Measurements from ENCODE around the gene RFTN2.

RFTN2 gene

GRCh38 chr2:197547163-197547900 is 128.1 kb downstream of the RFTN2 start:
- no peak for DNase-seq (ENCODE audit: low read depth)

DNA sequence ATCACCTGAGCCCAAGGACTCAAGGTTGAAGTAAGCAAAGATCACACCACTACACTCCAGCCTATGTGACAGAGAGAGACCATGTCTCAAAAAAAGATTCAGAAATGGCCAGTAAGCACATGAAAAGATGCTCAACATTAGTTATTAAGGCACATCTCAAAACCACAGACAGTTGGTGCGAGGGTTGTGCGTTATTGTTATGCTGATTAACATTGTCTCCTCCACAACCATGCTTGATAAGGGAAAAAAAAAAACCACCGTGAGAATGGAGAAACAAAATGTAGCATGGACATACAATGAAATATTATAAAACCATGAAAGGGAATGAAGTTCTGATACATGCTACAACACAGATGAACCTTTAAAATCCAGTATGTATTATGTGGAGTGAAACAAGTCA is 132.2 kb downstream of the RFTN2 start:
- no peak for DNase-seq (ENCODE audit: low read depth)

GRCh38 chr2:197539734-197540133 is 135.7 kb downstream of the RFTN2 start:
- DNase-seq (ENCODE audit: low read depth) = no peak

- DNase-seq (ENCODE audit: low read depth) = no peak
These were observed 137.0 kb downstream of the RFTN2 start for GRCh38 chr2:197538412-197538811.
